Stimulated activated CD8-positive, alpha-beta memory T cell treated with anti-CD3 and anti-CD28 coated beads, Interleukin-4, amount 100 ng/mL, for 48 hours (primary cell): ENCODE data around the gene UCHL1.
"Not testable (repeated sequence)": the region's sequence is repeated elsewhere in the genome, so short reads cannot be mapped to it uniquely, and the experiment has no call there.

ENCODE experiments used
- DNase-seq: peaks from one replicate; pipeline ENCODE4 v3.0.0-alpha.2; 2020

Gene UCHL1

DNA sequence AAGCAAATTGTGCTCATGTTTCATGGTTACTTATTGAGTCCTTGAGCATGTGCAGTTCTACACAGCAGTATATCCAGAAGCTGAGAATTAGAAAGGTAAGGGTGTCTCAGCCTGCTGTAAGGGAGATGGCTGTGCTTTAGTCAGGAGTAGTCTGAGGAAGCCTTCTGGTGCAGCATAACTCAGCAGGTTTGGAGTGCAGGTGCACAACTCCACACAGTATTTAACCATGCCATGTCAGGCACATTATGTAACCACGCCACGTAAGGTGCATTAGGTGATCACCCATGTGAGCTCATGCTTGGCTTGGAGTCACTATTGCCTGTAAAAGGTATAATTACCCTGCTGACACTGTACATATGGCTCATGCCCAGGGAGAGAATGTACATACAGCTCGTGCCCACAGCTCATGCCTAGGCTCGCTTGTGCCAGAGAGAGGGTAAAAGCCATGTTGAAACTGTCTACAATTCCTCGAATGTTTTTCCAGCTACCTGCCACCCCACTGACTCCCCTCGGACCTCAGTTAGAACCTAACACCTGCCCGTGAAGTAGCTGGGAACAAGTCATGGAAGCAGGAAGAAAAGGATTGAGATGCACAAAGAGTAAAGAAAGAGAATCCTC, 37.8 kb downstream of the UCHL1 start:
- DNase-seq = no peak

DNA sequence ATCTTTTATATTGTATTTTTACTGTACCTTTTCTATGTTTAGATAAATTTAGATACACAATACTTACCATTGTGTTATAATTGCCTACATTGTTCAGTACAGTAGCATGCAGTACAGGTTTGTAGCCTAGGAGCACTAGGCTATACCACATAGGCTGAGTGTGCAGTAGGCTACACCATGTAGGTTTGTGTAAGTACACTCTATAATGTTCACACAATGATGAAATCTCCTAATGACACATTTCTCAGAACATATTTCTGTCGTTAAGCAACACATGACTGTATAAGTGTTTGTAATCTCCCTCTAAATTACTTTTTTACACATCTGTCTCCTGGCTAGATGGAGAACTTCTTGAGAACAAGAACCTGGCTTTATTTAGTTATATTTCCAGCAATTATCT, 40.3 kb downstream of the UCHL1 start:
- no peak for DNase-seq

DNA sequence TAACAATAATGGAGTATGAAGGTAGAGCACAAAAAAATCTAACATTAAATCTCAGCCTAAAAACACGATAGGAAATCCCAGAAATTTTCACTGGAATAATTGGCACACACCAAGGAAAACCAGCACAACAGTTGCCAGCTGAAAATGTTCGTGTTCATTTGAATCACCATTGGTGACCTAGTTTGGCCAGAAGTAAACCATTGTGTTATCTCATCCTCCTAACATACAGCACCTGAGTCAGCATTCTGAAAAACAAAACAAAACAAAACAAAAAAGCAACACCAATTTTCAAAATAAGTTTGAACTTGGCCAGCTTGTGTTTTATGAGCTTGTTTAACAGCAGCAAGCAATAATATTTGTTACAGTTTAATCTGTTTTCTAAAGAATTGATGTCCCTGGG, 41.1 kb downstream of the UCHL1 start:
- DNase-seq = no peak

DNA sequence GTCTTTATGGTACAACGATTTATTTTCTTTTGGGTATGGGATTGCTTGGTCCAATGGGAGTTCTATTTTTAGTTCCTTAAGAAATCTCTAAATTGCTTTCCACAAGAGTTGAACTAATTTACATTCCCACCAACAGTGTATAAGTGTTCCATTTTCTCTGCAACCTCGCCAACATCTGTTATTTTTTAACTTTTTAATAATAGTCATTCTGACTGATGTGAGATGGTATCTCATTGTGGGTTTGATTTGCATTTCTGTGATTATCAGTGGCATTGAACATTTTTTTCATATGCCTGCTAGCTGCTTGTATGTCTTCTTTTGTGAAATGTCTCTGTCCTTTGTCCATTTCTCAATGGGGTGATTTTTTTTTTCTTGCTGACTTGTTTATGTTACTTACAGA, 42.8 kb downstream of the UCHL1 start:
- no peak for DNase-seq

DNA sequence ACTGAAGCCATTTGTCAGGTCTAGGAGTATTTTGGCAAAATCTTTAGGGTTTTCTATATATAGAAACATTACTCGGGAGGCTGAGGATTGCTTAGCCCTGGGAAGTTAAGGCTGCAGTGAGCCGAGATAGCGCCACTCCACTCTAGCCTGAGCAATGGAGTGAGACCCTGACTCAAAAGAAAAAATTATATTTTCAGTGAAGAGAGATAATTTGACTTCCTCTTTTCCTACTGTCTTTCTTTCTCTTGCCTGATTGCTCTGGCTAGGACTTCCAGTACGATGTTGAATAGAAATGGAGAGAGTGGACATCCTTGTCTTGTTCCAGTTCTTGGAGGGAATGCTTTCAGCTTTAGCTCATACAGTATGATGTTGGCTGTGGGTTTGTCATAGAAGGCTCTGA, 44.4 kb downstream of the UCHL1 start:
- no peak for DNase-seq

DNA sequence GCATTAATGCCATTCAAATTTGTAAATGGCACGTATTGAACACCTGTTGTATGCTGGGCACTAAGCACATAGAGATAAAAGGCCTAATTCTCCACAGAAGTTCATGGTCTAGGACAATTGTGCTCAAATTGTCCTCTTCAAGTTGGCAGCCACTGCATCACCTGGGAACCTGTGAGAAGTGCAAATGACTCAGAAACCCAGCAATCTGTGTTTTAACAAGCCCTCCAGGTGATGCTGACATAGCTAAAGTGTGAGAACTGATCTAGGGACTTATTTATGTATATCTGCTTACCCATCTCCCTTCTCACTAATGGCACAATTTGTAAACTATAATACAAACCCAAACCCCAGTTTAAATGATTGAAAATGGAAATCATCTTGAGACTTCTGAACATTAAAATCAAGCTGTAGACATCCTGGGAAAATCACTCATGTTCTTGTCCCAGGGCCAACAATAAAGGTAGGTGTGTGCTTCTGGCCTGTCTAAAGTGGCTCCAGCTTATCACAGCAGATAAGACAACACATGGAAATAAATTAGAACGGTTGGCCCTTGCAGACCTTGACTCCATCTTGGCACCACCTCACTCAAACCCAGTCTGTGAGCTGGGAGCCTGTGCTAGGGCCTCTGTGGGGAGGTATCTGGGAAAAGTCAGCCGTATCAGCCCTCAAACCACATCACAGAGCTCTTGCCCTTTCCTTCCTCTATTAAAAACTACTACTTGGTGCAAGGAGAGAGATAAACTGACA, 46.8 kb downstream of the UCHL1 start:
- no peak for DNase-seq

DNA sequence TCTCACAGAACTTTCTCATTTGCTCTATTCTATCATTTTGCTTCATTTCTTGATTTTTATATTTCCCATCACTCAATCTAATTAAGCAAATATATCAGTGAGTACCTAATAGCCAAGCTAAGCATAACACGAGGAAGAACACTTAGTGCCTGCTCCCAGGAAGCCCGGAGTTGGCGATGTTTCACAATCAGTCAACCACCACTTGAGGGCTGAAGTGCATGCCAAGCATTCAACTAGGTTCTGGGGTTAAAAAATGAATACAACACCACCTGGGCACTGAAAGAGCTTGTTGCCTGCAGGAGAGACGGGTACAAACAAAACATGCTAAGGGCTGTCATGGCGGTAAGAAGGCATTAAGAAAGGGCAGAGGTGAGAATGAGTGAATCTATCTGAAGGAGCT, 47.5 kb downstream of the UCHL1 start:
- DNase-seq = no peak

DNA sequence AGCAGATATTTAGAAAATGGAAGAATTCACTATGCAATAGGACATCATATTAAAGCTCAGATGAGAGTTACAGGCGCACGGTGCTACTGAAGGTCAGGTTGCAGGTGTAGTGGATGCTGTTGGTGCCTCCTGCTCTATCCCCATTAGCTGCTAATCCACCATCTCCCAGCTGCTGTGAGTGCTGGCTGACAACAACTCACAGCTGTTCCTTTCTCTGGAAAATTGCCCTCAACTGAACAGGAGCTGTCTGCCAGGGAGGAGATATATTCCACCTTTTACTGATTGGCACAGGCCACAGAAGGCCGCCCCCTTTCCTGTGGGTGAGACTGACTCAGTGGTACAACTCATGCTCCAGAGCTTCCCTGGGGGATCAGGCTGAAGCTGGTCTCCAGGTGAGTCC, 48.7 kb downstream of the UCHL1 start:
- DNase-seq = no peak

DNA sequence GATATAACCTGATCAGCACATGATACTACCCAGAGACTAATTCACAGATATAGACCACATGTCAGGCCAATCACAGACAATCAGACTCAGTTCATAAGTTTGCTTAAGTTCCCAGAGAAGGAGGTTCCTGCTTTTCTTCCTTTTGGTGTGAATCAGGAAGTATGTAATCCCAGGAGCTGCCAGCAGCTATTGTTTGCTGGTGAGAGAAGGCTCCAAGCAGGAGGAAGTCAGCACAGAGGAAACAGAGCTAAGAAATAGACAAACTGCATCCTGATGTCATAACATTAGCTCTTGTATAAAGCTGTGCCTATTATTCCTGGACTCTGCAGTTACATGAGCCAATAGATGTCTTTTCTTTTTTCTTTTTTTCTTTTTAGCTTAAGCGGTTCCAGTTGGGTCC, 50.9 kb downstream of the UCHL1 start:
- DNase-seq = no peak

DNA sequence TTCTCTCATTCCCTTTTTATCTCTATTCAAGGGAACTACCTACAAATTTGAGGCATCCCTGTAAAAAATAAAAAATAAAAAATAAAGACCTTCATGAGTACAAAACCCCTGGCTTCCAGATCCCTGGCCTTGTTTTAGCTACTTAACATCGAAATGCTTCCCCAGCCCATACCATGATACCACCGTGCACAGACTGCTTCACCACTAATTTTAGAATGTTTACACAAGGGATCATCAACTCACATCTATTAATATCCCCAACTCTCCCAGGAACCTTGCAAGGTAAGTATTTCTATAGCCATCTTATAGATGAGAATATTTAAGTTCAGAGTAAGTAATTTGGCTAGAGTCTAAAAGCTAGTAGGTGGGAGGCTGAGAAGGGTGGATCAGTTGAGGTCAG, 51.7 kb downstream of the UCHL1 start:
- DNase-seq = no peak

DNA sequence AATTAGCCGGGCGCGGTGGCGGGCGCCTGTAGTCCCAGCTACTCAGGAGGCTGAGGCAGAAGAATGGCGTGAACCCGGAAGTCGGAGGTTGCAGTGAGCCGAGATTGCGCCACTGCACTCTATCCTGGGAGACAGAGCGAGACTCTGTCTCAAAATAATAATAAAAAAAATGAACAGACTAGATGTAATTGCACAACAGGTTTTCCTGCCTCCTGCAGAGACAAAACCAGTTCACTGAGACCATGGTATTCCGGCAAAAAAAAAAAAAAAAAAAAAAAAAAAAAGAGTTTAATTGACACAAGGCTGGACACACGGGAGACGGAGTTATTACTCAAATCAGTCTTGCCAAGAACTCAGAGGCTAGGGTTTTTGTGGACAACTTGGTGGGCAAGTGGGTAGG, 58.7 kb downstream of the UCHL1 start:
- not testable (repeated sequence) for DNase-seq

DNA sequence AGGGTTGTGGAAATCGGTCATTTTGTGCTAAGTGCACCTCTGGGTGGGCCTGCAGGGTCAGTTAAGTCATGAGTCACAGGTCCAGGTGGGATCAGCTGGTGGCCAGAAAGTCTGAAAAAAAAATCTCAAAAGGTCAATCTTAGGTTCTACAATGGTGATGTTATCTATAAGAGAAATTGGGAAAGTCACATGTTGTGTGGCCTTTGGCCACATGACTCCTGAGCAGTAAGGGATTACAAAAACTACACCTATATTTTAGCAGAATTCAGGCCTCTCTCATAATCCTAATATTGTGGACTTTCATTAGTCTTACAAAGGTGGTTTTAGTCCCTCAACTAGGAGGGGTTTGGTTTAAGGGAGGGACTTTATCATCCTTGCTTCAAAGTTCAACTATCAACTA, 59.1 kb downstream of the UCHL1 start:
- DNase-seq = no peak
